ENCODE measurements around the gene SWSAP1. TPM values are rescaled to one million over a fixed set of nuclear protein-coding genes. Genes with fewer than 3 reads are reported as not detected.
A peak's percentile ranks its signal among the peaks of the same experiment; 100 is the strongest.

SWSAP1 gene
- total and polyA plus RNA-seq, 12 donors = 2.1 to 8.4 (median 4.4) TPM

- 75 to 81% (median 78%) methylated on average over 19 of the region's 19 CpGs for WGBS, 4 donors
- Histone ChIP-seq H3K36me3 (replicated peaks in 1 of 2) (no peaks in the 10 kb centered on the region), H3K27ac (peak overlapping the region in 1 of 5 donors; percentile 3), H3K27me3 (no peaks in the 10 kb centered on the region), H3K9me3 (replicated peaks in 1 of 3) (no peaks in the 10 kb centered on the region), H3K4me1 (replicated peaks in 1 of 2) (peaks cover 3 to 14% of the 10 kb centered on the region in 2 donors), H3K4me3 (no peak overlapping the region)
- intact Hi-C loops (cut with DNase I) = loop anchor here in 1 of 2 donors (5.0 kb wide), 1 partner anchor 45 kb away; no protein-coding TSS in a partner anchor
- no peak for TF ChIP-seq POLR2A (IDR thresholded peaks at IDR 0.05)
- no peak for TF ChIP-seq CTCF (IDR thresholded peaks at IDR 0.05)
- DNase-seq = no peak
Measured at GRCh38 chr19:11387162-11388034, 12.9 kb downstream of the SWSAP1 start.

- DNase-seq = no peak
- H3K9me3 ChIP-seq (replicated peaks in 1 of 3) = no peaks in the 10 kb centered on the region
- no peak overlapping the region for H3K4me3 ChIP-seq
- WGBS, 4 donors = 91 to 100% (median 95%) methylated on average over 2 of the region's 2 CpGs
- H3K4me1 ChIP-seq (replicated peaks in 1 of 2) = no peaks in the 10 kb centered on the region
- no peak for TF ChIP-seq CTCF (IDR thresholded peaks at IDR 0.05)
- no peak for TF ChIP-seq POLR2A (IDR thresholded peaks at IDR 0.05)
- H3K27ac ChIP-seq = no peak overlapping the region
- H3K27me3 ChIP-seq = no peaks in the 10 kb centered on the region
- H3K36me3 ChIP-seq (replicated peaks in 1 of 2) = no peaks in the 10 kb centered on the region
- intact Hi-C loops (cut with DNase I) = no loop called here
Measured at GRCh38 chr19:11390359-11390758, 15.9 kb downstream of the SWSAP1 start.

- no peak overlapping the region for H3K27ac ChIP-seq
- TF ChIP-seq POLR2A (IDR thresholded peaks at IDR 0.05) (no peak), CTCF (IDR thresholded peaks at IDR 0.05) (no peak)
- WGBS, 4 donors = 78 to 91% (median 84%) methylated on average over 4 of the region's 4 CpGs
- H3K36me3 ChIP-seq (replicated peaks in 1 of 2) = no peaks in the 10 kb centered on the region
- H3K4me3 ChIP-seq = no peak overlapping the region
- H3K27me3 ChIP-seq = no peaks in the 10 kb centered on the region
- no peaks in the 10 kb centered on the region for H3K4me1 ChIP-seq (replicated peaks in 1 of 2)
- intact Hi-C loops (cut with DNase I) = no loop called here
- H3K9me3 ChIP-seq (replicated peaks in 1 of 3) = no peaks in the 10 kb centered on the region
- DNase-seq = no peak
Measured at GRCh38 chr19:11390933-11391680, 16.6 kb downstream of the SWSAP1 start.

GRCh38 chr19:11397089-11397610 lies 22.7 kb downstream of the SWSAP1 start:
- TF ChIP-seq CTCF (IDR thresholded peaks at IDR 0.05) (no peak), POLR2A (IDR thresholded peaks at IDR 0.05) (no peak)
- no peak for DNase-seq
- 80 to 92% (median 89%) methylated on average over 13 to 22 of the region's 22 CpGs for WGBS, 4 donors
- Histone ChIP-seq H3K36me3 (replicated peaks in 1 of 2) (no peaks in the 10 kb centered on the region), H3K4me1 (replicated peaks in 1 of 2) (no peaks in the 10 kb centered on the region), H3K4me3 (no peak overlapping the region), H3K27ac (no peak overlapping the region), H3K9me3 (replicated peaks in 1 of 3) (no peaks in the 10 kb centered on the region), H3K27me3 (no peaks in the 10 kb centered on the region)
- intact Hi-C loops (cut with DNase I) = no loop called here
